ENCODE measurements around the gene TSPAN18. TPM values are rescaled to one million over a fixed set of nuclear protein-coding genes. Genes with fewer than 3 reads are reported as not detected.

TSPAN18 gene
- total RNA-seq, 4 donors from 2014 or later = 27.7 to 70.1 (median 50.2) TPM

DNA sequence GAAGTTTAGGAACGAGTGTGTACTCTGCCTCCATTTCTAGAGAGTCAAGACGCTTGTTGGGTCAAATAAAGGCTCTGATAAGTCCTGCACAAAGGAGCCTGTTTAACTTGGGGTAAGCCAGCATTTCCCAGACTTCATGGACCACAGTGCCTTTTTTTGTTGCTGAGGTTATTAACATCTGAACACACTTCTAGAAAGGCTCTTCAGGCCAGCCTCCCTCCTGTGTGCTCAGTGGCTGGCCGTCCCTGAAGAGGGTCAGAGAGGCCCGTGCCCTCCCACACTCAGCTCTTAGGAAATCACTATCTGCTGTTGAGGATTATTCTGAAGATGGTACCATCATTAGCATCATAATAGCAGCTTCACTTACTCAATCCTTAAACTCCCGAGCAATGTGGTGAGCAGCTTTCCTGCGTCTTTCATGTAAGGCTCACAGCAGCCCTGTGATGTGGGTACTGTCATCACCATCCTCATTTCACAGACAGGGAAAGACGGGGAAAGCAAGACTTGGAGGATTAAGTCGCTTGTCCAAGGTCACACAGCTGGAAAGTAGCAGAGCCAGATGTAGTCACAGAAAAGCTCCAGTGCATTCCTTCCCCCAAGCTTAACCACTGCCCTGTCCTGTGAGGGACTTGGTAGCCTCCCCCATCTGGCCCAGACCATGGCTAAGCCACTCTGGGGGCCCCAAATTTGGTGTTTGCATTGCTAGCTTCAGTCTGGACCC is 71.3 kb downstream of the TSPAN18 start:
- intact Hi-C loops (cut with DNase I) = no loop called here
- peaks cover 12 to 86% (median 62%) of the 10 kb centered on the region in 4 donors for H3K4me1 ChIP-seq
- H3K36me3 ChIP-seq = no peaks in the 10 kb centered on the region
- no peak for DNase-seq (ENCODE audit: extremely low spot score)
- no peaks in the 10 kb centered on the region for H3K9me3 ChIP-seq
- H3K27ac ChIP-seq (replicated peaks in 1 of 4) = peak overlapping the region; percentile 39 to 67 (median 59)
- H3K4me3 ChIP-seq = no peak overlapping the region
- WGBS = 77% methylated on average over 6 of the region's 8 CpGs
- TF ChIP-seq, protein P1, sequence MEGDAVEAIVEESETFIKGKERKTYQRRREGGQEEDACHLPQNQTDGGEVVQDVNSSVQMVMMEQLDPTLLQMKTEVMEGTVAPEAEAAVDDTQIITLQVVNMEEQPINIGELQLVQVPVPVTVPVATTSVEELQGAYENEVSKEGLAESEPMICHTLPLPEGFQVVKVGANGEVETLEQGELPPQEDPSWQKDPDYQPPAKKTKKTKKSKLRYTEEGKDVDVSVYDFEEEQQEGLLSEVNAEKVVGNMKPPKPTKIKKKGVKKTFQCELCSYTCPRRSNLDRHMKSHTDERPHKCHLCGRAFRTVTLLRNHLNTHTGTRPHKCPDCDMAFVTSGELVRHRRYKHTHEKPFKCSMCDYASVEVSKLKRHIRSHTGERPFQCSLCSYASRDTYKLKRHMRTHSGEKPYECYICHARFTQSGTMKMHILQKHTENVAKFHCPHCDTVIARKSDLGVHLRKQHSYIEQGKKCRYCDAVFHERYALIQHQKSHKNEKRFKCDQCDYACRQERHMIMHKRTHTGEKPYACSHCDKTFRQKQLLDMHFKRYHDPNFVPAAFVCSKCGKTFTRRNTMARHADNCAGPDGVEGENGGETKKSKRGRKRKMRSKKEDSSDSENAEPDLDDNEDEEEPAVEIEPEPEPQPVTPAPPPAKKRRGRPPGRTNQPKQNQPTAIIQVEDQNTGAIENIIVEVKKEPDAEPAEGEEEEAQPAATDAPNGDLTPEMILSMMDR (IDR thresholded peaks at IDR 0.05) = no peak
- TF ChIP-seq POLR2A (IDR thresholded peaks at IDR 0.05; ENCODE audit: low read depth) (no peak), POLR2AphosphoS5 (IDR thresholded peaks at IDR 0.05) (no peak), EP300 (IDR thresholded peaks at IDR 0.05) (no peak)
- no peaks in the 10 kb centered on the region for H3K27me3 ChIP-seq

DNA sequence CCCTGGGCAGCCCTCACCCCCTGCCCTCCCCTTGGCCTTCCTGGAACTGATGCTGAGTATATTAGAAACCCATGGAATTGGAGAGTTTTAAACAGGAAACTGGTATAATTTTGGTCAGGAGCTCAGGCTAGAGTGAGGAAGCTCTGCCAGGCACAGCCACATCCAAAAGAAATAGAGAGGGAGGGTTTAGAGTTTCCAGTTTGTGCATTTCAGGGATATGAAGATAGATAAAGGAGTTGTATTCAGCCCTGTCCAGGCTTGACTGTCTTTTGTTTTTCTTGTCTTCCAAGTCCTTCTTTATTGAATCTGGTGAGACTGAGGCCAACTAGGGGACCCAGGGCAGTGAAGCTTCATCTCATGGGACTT is 71.8 kb downstream of the TSPAN18 start:
- intact Hi-C loops (cut with DNase I) = no loop called here
- no peak for TF ChIP-seq EP300 (IDR thresholded peaks at IDR 0.05)
- TF ChIP-seq POLR2AphosphoS5 (IDR thresholded peaks at IDR 0.05) = no peak
- TF ChIP-seq, protein P1 (IDR thresholded peaks at IDR 0.05) = no peak
- TF ChIP-seq POLR2A (IDR thresholded peaks at IDR 0.05; ENCODE audit: low read depth) = no peak
- DNase-seq (ENCODE audit: extremely low spot score) = no peak
- Histone ChIP-seq H3K4me1 (peaks cover 6 to 86% (median 62%) of the 10 kb centered on the region in 4 donors), H3K9me3 (no peaks in the 10 kb centered on the region), H3K4me3 (no peak overlapping the region), H3K36me3 (no peaks in the 10 kb centered on the region), H3K27me3 (no peaks in the 10 kb centered on the region), H3K27ac (replicated peaks in 1 of 4) (peak overlapping the region; percentile 39 to 67 (median 59))

DNA sequence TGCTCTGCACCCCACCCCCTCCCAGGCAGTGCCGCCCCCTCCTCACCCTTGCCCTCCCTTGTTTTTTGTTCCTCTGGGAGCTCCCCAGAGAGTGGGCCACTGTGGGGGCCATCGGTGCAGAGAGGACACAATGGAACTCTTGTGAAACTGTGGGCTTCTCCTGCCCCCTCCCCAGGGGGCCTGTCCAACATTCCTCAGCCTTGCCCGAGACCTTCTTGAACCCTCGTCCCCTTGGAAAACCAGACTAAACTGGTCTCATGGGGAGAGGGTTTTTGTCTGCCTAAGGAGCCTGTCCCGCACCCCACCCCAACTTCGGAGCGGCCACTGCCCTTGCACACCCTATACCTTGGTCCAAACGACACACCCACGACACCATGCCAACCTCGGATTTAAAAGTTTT is 72.2 kb downstream of the TSPAN18 start:
- TF ChIP-seq, protein P1 (IDR thresholded peaks at IDR 0.05) = no peak
- TF ChIP-seq POLR2AphosphoS5 (IDR thresholded peaks at IDR 0.05) (no peak), POLR2A (IDR thresholded peaks at IDR 0.05; ENCODE audit: low read depth) (no peak), EP300 (IDR thresholded peaks at IDR 0.05) (no peak)
- intact Hi-C loops (cut with DNase I) = no loop called here
- Histone ChIP-seq H3K27ac (replicated peaks in 1 of 4) (peak overlapping the region; percentile 39 to 67 (median 59)), H3K27me3 (no peaks in the 10 kb centered on the region), H3K9me3 (no peaks in the 10 kb centered on the region), H3K4me1 (peaks cover 4 to 86% (median 62%) of the 10 kb centered on the region in 4 donors), H3K36me3 (no peaks in the 10 kb centered on the region), H3K4me3 (no peak overlapping the region)
- WGBS = 75% methylated on average over 10 of the region's 10 CpGs
- no peak for DNase-seq (ENCODE audit: extremely low spot score)

DNA sequence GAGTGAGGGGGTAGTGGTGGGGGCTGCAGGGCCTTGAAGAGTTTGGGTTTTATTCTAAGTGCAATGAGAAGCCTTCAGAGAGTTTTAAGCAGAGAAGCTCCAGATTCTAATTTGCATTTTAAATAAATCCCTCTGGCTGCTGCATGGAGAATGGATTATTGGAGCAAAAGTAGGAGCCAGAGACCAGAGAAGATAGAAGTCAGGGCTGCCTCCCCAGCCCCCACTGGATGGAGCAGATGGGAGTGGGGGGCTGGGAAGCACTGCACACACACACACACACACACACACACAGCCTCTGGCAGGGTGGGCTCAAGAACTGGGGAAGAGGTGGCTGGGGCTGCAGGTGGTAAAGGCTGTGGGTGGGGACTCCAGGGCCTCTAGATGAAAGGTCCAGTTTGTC is 75.6 kb downstream of the TSPAN18 start:
- Histone ChIP-seq H3K27me3 (no peaks in the 10 kb centered on the region), H3K4me1 (peaks cover 26 to 97% (median 82%) of the 10 kb centered on the region in 4 donors)
- no peak for DNase-seq (ENCODE audit: extremely low spot score)

More for the DNA sequence above, 75.6 kb downstream of the TSPAN18 start:
- H3K9me3 ChIP-seq = no peaks in the 10 kb centered on the region
- H3K4me3 ChIP-seq = no peak overlapping the region
- H3K36me3 ChIP-seq = no peaks in the 10 kb centered on the region
- peak overlapping the region; percentile 80 to 85 (median 82) for H3K27ac ChIP-seq (replicated peaks in 1 of 4)
- intact Hi-C loops (cut with DNase I) = no loop called here
- TF ChIP-seq POLR2AphosphoS5 (IDR thresholded peaks at IDR 0.05) = no peak
- TF ChIP-seq EP300 (IDR thresholded peaks at IDR 0.05) = no peak
- TF ChIP-seq, protein P1 (IDR thresholded peaks at IDR 0.05) = no peak
- TF ChIP-seq POLR2A (IDR thresholded peaks at IDR 0.05; ENCODE audit: low read depth) = no peak
